Pancreas (tissue), 10 donors: ENCODE data around the gene TCERG1L. TPM values are rescaled to one million over a fixed set of nuclear protein-coding genes. Genes with fewer than 3 reads are reported as not detected.

Experiments used
- ATAC-seq, 4 donors: fragments of 200-7000 bp; cut with Tn5 transposase; one replicate each; pipeline versions ENCODE4 v1.8.0 to v1.9.1; 2020; ENCODE audit warnings: mild to moderate bottlenecking in 4 of 4, moderate library complexity in 4 of 4
- DNase-seq, 6 donors: peaks; one replicate each; pipeline ENCODE4 v3.0.0-alpha.2; 2020
- FAIRE-seq: peaks from 2 replicates; lab custom pipeline; 2012; peaks lifted over from hg19 to GRCh38; lab: Jason Lieb, UNC
- H3K27ac ChIP-seq, 4 donors: fragments of 200-600 bp; sonication (generic); 1 replicate in 3 of 4; 2 replicates in 1 of 4; pipeline versions ENCODE4 v1.5.0 to v1.8.0; 2020
- H3K27me3 ChIP-seq, 4 donors: fragments of 200-600 bp; one replicate each; pipeline ENCODE4 v1.8.0; 2021
- H3K36me3 ChIP-seq, 3 donors: fragments of 200-600 bp; sonication (generic) in 1 of 3; one replicate each; pipeline versions ENCODE4 v1.5.0 to v1.8.0; 2020 to 2021
- H3K4me1 ChIP-seq, 3 donors: fragments of 200-600 bp; one replicate each; pipeline ENCODE4 v1.8.0; 2021
- H3K4me3 ChIP-seq, 4 donors: fragments of 200-600 bp; sonication (generic) in 2 of 4; one replicate each; pipeline versions ENCODE4 v1.5.0 to v1.8.0; 2020 to 2021
- H3K9me3 ChIP-seq, 4 donors: fragments of 200-600 bp; one replicate each; pipeline ENCODE4 v1.8.0; 2021
- WGBS, 2 donors: extraction: QIAGEN DNeasy Blood & Tissue Kit; methylation state at CpG; one replicate each; pipeline ENCODE4 v1.1.7; 2013; 5-methylcytosine and 5-hydroxymethylcytosine counted together
- intact Hi-C, 3 donors: fragments of 100-400 bp; cut with DNase I; formaldehyde crosslinking; loops; one replicate each; pipeline versions ENCODE4 v1.11.1 to v1.14.2; 2022
- polyA plus RNA-seq, 2 donors: library from polyadenylated mRNA; stranded (reverse); fragments of 200-250 nt; gene quantifications; one replicate each; pipeline ENCODE4 v1.2.3, GENCODE V29; 2013
- total RNA-seq, 6 donors: library from RNA; stranded (reverse); fragmentation: NEBNext Ultra II Directional in 4 of 6; extraction: Animal tissue kit (Norgen Biotek cat#: 25700) in 4 of 6; gene quantifications; one replicate each; pipeline versions ENCODE4 v1.2.1 to v1.2.4, GENCODE V29; 2021 to 2023
- TF ChIP-seq, protein P1 (sequence below), 4 donors: fragments of 200-600 bp; sonication (generic) in 3 of 4; IDR thresholded peaks; one replicate each; pipeline versions ENCODE4 v1.5.0 to v1.8.0; 2021; ENCODE audit warnings: antibody characterized with exemption in 4 of 4
- donor health status: healthy with polysubstance abuse.
- donor health status: DM: no; HTN: no; CAD: no; lungs with moderate emphysema.
- donor health status: DM: no; HTN: no; CAD: no.
- donor health status: control.
- donor health status: control.
- donor health status: Bipolar disorder and iron deficiency.
- donor health status: DM: yes; HTN: yes; CAD: no.
- donor health status: DM: no; HTN: no; CAD: no.
- donor health status: DM: no; HTN: no; CAD: no.
- donor health status: DM: yes; HTN: yes; CAD: no.

TCERG1L gene
- total and polyA plus RNA-seq, 8 donors, result 0.09 to 1.9 (median 0.40) TPM

DNA sequence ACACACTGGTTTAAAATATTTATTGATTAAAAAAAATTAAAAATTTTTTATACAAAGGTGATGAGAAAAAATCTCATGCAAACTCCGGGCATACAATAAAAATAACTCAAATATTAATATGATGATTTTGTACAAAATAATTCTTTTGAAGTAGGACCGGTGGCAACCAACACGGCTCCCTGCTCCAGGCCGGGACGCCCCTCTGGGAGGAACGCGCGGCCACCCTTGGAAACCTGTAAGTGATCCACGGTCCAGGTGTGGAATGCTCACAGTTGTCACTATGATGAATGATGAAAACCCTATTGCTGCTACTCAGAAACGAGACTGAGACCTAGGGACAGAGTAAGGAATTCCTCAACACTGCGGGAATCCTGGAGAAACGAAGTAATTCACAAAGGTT is 219.1 kb downstream of the TCERG1L start:
- peak in 1 of 6 donors; percentile 15 for DNase-seq
- FAIRE-seq, result no peak
- 56 to 57% methylated on average over 12 of the region's 12 CpGs for WGBS, 2 donors

DNA sequence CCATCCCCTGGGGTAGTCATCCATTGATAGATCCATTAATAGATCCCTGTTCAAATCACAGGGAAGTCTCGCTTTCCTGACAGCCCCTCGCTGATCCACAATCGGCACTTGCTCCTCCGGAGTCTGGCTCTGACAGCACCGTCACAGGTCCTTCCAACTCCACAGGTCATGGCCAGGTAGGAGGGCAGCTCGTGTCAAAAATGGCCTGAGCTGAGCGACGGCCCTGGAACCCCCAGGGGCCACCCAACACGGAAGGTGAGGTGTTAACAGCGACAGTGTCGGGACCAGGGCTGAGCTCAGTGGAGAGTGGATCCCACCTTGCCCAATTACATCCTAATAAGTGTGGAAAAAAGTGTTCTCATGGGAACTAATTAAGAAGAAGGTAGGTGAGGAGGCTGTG is 219.8 kb downstream of the TCERG1L start:
- FAIRE-seq (no peak), DNase-seq (no peak), ATAC-seq (no peak)
- Histone ChIP-seq H3K27ac (no peak overlapping the region), H3K9me3 (no peaks in the 10 kb centered on the region), H3K4me1 (no peaks in the 10 kb centered on the region), H3K36me3 (no peaks in the 10 kb centered on the region), H3K27me3 (no peaks in the 10 kb centered on the region), H3K4me3 (no peak overlapping the region)
- TF ChIP-seq, protein P1, sequence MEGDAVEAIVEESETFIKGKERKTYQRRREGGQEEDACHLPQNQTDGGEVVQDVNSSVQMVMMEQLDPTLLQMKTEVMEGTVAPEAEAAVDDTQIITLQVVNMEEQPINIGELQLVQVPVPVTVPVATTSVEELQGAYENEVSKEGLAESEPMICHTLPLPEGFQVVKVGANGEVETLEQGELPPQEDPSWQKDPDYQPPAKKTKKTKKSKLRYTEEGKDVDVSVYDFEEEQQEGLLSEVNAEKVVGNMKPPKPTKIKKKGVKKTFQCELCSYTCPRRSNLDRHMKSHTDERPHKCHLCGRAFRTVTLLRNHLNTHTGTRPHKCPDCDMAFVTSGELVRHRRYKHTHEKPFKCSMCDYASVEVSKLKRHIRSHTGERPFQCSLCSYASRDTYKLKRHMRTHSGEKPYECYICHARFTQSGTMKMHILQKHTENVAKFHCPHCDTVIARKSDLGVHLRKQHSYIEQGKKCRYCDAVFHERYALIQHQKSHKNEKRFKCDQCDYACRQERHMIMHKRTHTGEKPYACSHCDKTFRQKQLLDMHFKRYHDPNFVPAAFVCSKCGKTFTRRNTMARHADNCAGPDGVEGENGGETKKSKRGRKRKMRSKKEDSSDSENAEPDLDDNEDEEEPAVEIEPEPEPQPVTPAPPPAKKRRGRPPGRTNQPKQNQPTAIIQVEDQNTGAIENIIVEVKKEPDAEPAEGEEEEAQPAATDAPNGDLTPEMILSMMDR (IDR thresholded peaks at IDR 0.05), result no peak
- WGBS, 2 donors, result 67 to 79% methylated on average over 11 of the region's 11 CpGs
- intact Hi-C loops, result no loop called here

More for the DNA sequence above, 219.1 kb downstream of the TCERG1L start:
- Histone ChIP-seq H3K27me3 (no peaks in the 10 kb centered on the region), H3K36me3 (no peaks in the 10 kb centered on the region), H3K9me3 (no peaks in the 10 kb centered on the region), H3K4me1 (no peaks in the 10 kb centered on the region), H3K4me3 (no peak overlapping the region), H3K27ac (no peak overlapping the region)
- no peak for ATAC-seq
- TF ChIP-seq, protein P1 (IDR thresholded peaks at IDR 0.05), result no peak
- intact Hi-C loops, result no loop called here

DNA sequence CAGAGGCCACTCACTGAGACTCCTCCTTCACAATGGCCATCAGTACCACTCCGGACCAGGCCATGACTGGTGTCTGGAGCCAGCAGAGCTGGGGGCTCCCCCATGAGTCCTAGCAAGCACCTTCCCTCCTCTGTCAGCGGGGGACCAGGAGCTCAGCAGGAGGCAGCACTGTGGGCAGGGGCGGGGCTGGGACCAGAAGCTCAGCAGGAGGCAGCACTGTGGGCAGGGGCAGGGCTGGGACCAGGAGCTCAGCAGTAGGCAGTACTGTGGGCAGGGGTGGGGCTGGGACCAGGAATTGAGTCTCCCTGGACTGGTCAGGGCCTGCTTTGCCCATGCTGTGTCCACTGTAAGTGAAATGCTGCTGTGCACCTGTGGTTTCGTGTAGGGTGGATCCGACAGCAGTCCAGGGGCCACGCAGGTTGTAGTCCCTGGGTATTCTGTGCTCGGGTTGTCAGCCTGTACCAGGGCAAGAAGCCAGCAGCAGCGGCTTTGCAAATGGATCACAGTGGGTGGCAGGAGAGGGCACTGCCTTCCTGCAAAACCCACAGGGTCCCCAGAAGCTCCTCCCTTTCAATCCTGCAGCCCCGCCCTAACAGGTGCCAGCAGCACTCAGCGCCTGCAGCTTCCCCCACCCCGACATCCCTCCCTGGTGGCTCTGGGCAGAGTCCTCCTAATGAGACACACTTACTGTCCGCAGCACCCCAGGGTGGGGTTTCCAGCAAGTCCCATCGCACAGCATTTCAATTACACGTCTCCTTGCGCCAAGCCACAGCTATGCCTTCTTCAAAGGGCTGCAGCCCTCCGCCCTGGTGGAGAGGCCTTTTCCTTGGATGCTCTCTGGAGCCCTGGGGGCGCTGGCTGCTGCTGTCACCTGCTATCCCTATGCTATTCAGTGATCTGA is 220.5 kb downstream of the TCERG1L start:
- FAIRE-seq, result no peak
- ATAC-seq, result peak; percentile 72 to 86 (median 83)

DNA sequence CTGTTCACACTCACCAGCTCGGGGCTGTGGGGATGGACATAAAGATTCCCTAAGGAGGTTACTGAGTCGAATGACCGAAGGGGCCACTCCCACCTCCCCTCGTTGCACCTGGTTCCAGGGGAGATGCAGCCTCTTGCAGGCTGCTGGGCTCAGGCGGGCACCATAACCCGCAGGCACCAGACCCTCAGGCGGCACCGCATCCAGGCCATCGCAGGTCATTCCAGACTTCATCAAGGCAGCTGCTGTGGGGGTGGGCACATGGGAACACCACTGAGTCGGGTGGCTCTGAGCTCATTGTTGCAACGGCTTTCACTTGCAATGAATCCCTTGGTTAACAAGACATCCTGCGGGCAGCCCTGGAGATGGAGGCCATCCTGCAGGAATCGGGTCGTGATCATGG is 221.7 kb downstream of the TCERG1L start:
- FAIRE-seq (no peak), ATAC-seq (no peak), DNase-seq (no peak)
- Histone ChIP-seq H3K36me3 (no peaks in the 10 kb centered on the region), H3K9me3 (no peaks in the 10 kb centered on the region), H3K4me1 (no peaks in the 10 kb centered on the region), H3K27ac (no peak overlapping the region), H3K4me3 (no peak overlapping the region), H3K27me3 (no peaks in the 10 kb centered on the region)
- intact Hi-C loops, result no loop called here
- TF ChIP-seq, protein P1 (IDR thresholded peaks at IDR 0.05), result no peak
- WGBS, 2 donors, result 84 to 91% methylated on average over 14 of the region's 14 CpGs

More for the DNA sequence above, 220.5 kb downstream of the TCERG1L start:
- no peaks in the 10 kb centered on the region for H3K4me1 ChIP-seq
- no peak overlapping the region for H3K4me3 ChIP-seq
- no peaks in the 10 kb centered on the region for H3K27me3 ChIP-seq
- DNase-seq, result peak in 3 of 6 donors; percentile 19 to 67 (median 32)
- WGBS, 2 donors, result 50 to 56% methylated on average over 17 of the region's 17 CpGs
- TF ChIP-seq, protein P1 (IDR thresholded peaks at IDR 0.05), result no peak
- no peaks in the 10 kb centered on the region for H3K9me3 ChIP-seq
- H3K27ac ChIP-seq, result no peak overlapping the region
- intact Hi-C loops, result no loop called here
- no peaks in the 10 kb centered on the region for H3K36me3 ChIP-seq

DNA sequence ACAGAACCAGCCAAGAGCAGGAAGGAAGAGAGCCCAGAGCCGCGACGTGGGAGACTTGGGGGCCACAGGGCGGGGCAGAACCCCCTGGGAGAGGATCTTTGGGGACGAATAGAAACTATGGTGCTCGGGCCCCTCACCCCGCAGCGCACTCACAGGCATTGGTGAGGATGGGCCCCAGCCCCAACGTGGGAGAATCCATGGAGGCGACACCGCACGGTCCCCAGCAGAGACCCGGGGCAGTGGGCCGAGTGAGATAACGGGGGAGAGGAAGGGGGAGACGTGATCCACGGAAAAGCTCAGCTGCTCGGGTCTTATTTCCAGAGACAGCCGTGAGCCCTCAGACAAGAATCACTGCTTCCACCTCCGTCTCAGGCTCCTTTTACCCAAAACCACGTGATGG is 222.4 kb downstream of the TCERG1L start:
- TF ChIP-seq, protein P1 (IDR thresholded peaks at IDR 0.05), result no peak
- no peak for FAIRE-seq
- Histone ChIP-seq H3K27me3 (no peaks in the 10 kb centered on the region), H3K36me3 (no peaks in the 10 kb centered on the region), H3K4me1 (no peaks in the 10 kb centered on the region), H3K4me3 (no peak overlapping the region), H3K27ac (no peak overlapping the region), H3K9me3 (no peaks in the 10 kb centered on the region)
- intact Hi-C loops, result no loop called here
- 83 to 91% methylated on average over 20 to 21 of the region's 21 CpGs for WGBS, 2 donors
- no peak for DNase-seq
- ATAC-seq, result no peak
